ENCODE results near the gene MAGEB4.

Gene MAGEB4

DNA sequence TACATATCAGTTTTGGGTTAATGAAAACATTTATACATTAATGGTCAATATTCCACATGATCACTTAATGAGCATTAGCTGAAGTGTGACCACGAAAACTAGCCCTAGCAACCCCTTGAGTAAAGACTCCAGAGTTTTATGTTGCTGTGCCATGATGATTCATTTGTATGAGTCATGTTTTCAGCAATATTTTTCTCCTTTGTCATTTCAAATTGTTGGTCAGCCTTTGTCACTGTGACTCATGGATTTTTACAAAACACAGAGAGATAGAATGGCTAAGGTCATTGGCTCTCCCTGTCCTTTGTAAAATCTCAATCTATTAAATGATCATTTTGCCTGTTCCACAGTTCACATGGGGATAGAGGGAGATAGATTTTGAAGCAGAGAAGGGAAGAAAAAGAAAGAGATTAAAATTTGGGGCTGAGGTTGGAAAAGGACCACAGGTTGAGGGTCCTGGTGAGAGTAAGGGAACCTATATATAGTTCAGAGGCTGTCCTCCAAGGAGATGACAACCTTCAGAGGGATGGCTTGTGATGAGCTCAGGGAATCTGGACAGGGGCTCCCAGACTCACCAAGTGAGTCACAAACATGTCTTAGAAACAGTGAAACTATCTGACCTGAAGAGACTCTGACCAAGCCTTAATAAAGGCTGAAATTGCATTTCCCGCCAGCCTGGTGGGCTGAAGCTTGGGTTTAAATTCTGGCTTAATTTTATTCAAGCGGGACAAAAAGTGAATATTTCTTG is 41.8 kb downstream of the MAGEB4 start:
- DNase-seq: no peak

Measured in nucleus accumbens (tissue), 56 donors.